K562 (cell line): ENCODE results near the gene CALHM3. TPM values are rescaled to one million over a fixed set of nuclear protein-coding genes. Genes with fewer than 3 reads are reported as not detected.
A peak's percentile ranks its signal among the peaks of the same experiment; 100 is the strongest.

ENCODE experiments used
- ARID1B ChIP-seq: fragments of 450-650 bp; IDR thresholded peaks from 2 replicates; pipeline ENCODE4 v1.6.1; 2016; ENCODE audit warnings: antibody characterized with exemption, mild to moderate bottlenecking, inconsistent platforms
- ATF4 ChIP-seq: fragments of 450-650 bp; formaldehyde crosslinking; IDR thresholded peaks from 2 replicates; pipeline ENCODE4 v1.4.0; 2022; ENCODE audit warnings: mild to moderate bottlenecking, moderate library complexity
- ETV1 ChIP-seq: fragments of 450-650 bp; conservative IDR thresholded peaks from 2 replicates; pipeline ENCODE4 v1.6.1; 2016; ENCODE audit warnings: missing genetic modification characterization, control low read depth, low read depth, missing compliant biosample characterization
- FOXK2 ChIP-seq, 2 experiments: fragments of 450-650 bp; IDR thresholded peaks in 1 of 2; conservative IDR thresholded peaks in 1 of 2; 2 replicates each; pipeline ENCODE4 v1.6.1; 2016; ENCODE audit warnings: low read depth in 2 of 2, mild to moderate bottlenecking in 1 of 2
- HNRNPLL ChIP-seq: fragments of 200-400 bp; formaldehyde crosslinking; IDR thresholded peaks from 2 replicates; pipeline ENCODE4 v1.6.1; 2017; ENCODE audit warnings: low read length, low read depth, mild to moderate bottlenecking; ENCODE audit not compliant: poor library complexity, severe bottlenecking
- MIER1 ChIP-seq: fragments of 450-650 bp; IDR thresholded peaks from 2 replicates; pipeline ENCODE4 v1.6.1; 2016; ENCODE audit warnings: antibody characterized with exemption, mild to moderate bottlenecking, low read depth
- NR2C1 ChIP-seq, 2 experiments: fragments of 450-650 bp; IDR thresholded peaks; 2 replicates each; pipeline ENCODE4 v1.6.1; 2017; ENCODE audit warnings: mild to moderate bottlenecking in 2 of 2, antibody characterized with exemption in 1 of 2, inconsistent platforms in 1 of 2, missing compliant biosample characterization in 1 of 2, missing genetic modification characterization in 1 of 2
- PML ChIP-seq: IDR thresholded peaks from 2 replicates; pipeline ENCODE4 v1.6.1; 2012; ENCODE audit warnings: low read length, inconsistent platforms
- PRDM10 ChIP-seq: fragments of 450-650 bp; IDR thresholded peaks from 2 replicates; pipeline ENCODE4 v1.6.1; 2018; ENCODE audit not compliant: partially characterized antibody
- STAG1 ChIP-seq: sonication (generic); formaldehyde crosslinking; IDR thresholded peaks from 2 replicates; pipeline ENCODE4 v1.5.0; 2020; ENCODE audit warnings: missing genetic modification reagents, borderline replicate concordance
- ZBTB8A ChIP-seq: fragments of 450-650 bp; IDR thresholded peaks from 2 replicates; pipeline ENCODE4 v1.6.1; 2018; ENCODE audit warnings: mild to moderate bottlenecking, moderate library complexity; ENCODE audit not compliant: partially characterized antibody
- polyA plus RNA-seq, 8 experiments: library from polyadenylated mRNA; depleted of rRNA in 4 of 8; stranded (reverse) in 5 of 8; unstranded in 3 of 8; fragments of >200 nt; fragmentation: Nextera tagmentation in 2 of 8; fragmentation: Illumina TruSeq in 1 of 8; extraction: Ambion mirVana in 2 of 8; extraction: Trizol in 1 of 8; gene quantifications; 2 replicates each; pipeline versions ENCODE4 v1.2.1 to v1.2.3, GENCODE V29; 2011 to 2014; ENCODE audit warnings: inconsistent platforms in 1 of 8, missing spikeins in 1 of 8
- total RNA-seq, 7 experiments: library from RNA; depleted of rRNA in 6 of 7; stranded (reverse); fragments of >200 nt in 6 of 7; fragmentation: Illumina TruSeq in 2 of 7; extraction: Trizol in 2 of 7; gene quantifications; 2 replicates each; pipeline versions ENCODE4 v1.2.1 to v1.2.3, GENCODE V29; 2011 to 2021; ENCODE audit warnings: low replicate concordance in 1 of 7
- TF ChIP-seq, protein P1 (sequence below): fragments of 450-650 bp; IDR thresholded peaks from 2 replicates; pipeline ENCODE4 v1.6.1; 2016; ENCODE audit warnings: low read depth
- TF ChIP-seq, protein P2 (sequence below): IDR thresholded peaks from 2 replicates; pipeline ENCODE4 v1.6.1; 2014; ENCODE audit warnings: antibody characterized with exemption

The CALHM3 gene
- total and polyA plus RNA-seq, 9 of the 15 experiments (the other 6 are each of a cell fraction or from before 2014, with no cell fraction given): not detected

GRCh38 chr10:103504181-103504783 lies 25.2 kb upstream of the CALHM3 start (continued):
- peak; percentile 93 to 94 for TF ChIP-seq FOXK2 (conservative IDR thresholded peaks at IDR 0.05 in 1 of 2, IDR thresholded peaks at IDR 0.05 in 1 of 2; ENCODE audit: low read depth in 2 of 2)
- TF ChIP-seq HNRNPLL: no peak
- TF ChIP-seq, protein P1, sequence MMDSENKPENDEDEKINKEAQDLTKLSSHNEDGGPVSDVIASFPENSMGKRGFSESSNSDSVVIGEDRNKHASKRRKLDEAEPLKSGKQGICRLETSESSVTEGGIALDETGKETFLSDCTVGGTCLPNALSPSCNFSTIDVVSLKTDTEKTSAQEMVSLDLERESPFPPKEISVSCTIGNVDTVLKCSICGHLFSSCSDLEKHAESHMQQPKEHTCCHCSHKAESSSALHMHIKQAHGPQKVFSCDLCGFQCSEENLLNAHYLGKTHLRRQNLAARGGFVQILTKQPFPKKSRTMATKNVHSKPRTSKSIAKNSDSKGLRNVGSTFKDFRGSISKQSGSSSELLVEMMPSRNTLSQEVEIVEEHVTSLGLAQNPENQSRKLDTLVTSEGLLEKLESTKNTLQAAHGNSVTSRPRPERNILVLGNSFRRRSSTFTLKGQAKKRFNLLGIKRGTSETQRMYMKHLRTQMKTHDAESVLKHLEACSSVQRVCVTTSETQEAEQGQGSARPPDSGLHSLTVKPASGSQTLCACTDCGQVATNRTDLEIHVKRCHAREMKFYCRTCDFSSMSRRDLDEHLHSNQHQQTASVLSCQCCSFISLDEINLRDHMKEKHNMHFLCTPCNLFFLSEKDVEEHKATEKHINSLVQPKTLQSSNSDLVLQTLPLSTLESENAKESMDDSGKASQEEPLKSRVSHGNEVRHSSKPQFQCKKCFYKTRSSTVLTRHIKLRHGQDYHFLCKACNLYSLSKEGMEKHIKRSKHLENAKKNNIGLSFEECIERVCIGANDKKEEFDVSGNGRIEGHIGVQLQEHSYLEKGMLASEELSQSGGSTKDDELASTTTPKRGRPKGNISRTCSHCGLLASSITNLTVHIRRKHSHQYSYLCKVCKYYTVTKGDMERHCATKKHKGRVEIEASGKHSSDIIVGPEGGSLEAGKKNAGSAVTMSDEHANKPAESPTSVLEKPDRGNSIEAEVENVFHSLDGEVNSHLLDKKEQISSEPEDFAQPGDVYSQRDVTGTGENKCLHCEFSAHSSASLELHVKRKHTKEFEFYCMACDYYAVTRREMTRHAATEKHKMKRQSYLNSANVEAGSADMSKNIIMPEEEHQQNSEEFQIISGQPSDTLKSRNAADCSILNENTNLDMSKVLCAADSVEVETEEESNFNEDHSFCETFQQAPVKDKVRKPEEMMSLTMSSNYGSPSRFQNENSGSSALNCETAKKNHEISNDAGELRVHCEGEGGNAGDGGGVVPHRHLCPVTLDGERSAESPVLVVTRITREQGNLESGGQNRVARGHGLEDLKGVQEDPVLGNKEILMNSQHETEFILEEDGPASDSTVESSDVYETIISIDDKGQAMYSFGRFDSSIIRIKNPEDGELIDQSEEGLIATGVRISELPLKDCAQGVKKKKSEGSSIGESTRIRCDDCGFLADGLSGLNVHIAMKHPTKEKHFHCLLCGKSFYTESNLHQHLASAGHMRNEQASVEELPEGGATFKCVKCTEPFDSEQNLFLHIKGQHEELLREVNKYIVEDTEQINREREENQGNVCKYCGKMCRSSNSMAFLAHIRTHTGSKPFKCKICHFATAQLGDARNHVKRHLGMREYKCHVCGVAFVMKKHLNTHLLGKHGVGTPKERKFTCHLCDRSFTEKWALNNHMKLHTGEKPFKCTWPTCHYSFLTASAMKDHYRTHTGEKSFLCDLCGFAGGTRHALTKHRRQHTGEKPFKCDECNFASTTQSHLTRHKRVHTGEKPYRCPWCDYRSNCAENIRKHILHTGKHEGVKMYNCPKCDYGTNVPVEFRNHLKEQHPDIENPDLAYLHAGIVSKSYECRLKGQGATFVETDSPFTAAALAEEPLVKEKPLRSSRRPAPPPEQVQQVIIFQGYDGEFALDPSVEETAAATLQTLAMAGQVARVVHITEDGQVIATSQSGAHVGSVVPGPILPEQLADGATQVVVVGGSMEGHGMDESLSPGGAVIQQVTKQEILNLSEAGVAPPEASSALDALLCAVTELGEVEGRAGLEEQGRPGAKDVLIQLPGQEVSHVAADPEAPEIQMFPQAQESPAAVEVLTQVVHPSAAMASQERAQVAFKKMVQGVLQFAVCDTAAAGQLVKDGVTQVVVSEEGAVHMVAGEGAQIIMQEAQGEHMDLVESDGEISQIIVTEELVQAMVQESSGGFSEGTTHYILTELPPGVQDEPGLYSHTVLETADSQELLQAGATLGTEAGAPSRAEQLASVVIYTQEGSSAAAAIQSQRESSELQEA: no peak
- no peak for TF ChIP-seq ETV1 (tag)
- no peak for TF ChIP-seq MIER1
- no peak for TF ChIP-seq ZBTB8A
- TF ChIP-seq PML: no peak
- TF ChIP-seq PRDM10: no peak
- peak; percentile 36; the same call in 1 of the 2 replicates for TF ChIP-seq NR2C1 (IDR thresholded peaks at IDR 0.05)
- peak; percentile 58 for TF ChIP-seq NR2C1 (tag; IDR thresholded peaks at IDR 0.05)
- TF ChIP-seq, protein P2, sequence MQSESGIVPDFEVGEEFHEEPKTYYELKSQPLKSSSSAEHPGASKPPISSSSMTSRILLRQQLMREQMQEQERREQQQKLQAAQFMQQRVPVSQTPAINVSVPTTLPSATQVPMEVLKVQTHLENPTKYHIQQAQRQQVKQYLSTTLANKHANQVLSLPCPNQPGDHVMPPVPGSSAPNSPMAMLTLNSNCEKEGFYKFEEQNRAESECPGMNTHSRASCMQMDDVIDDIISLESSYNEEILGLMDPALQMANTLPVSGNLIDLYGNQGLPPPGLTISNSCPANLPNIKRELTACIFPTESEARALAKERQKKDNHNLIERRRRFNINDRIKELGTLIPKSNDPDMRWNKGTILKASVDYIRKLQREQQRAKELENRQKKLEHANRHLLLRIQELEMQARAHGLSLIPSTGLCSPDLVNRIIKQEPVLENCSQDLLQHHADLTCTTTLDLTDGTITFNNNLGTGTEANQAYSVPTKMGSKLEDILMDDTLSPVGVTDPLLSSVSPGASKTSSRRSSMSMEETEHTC: no peak
- TF ChIP-seq ARID1B: peak; percentile 90
- TF ChIP-seq STAG1 (CRISPR knock-in tag): no peak
- no peak for TF ChIP-seq ATF4 (CRISPR knock-in tag)
